Measurements from ENCODE around the gene TNFRSF14.
A peak's percentile ranks its signal among the peaks of the same experiment; 100 is the strongest.
"Not testable (repeated sequence)": the region's sequence is repeated elsewhere in the genome, so short reads cannot be mapped to it uniquely, and the experiment has no call there.

The TNFRSF14 gene

GRCh38 chr1:2538376-2538775 lies 17.8 kb upstream of the TNFRSF14 start:
- no peak for DNase-seq (ENCODE audit: low read depth in 3 of 3)

- no peak for DNase-seq (ENCODE audit: low read depth in 3 of 3)
These were observed 17.3 kb upstream of the TNFRSF14 start for GRCh38 chr1:2538872-2539271.

GRCh38 chr1:2539312-2539907 lies 16.8 kb upstream of the TNFRSF14 start:
- DNase-seq (ENCODE audit: low read depth in 3 of 3), result no peak

GRCh38 chr1:2540816-2541492 lies 15.2 kb upstream of the TNFRSF14 start:
- DNase-seq (ENCODE audit: low read depth in 3 of 3), result no peak

GRCh38 chr1:2541619-2542245 lies 14.4 kb upstream of the TNFRSF14 start:
- DNase-seq (ENCODE audit: low read depth in 3 of 3), result no peak

- no peak for DNase-seq (ENCODE audit: low read depth in 3 of 3)
These were observed 13.8 kb upstream of the TNFRSF14 start for GRCh38 chr1:2542246-2542915.

GRCh38 chr1:2543543-2544092 lies 12.6 kb upstream of the TNFRSF14 start:
- no peak for DNase-seq (ENCODE audit: low read depth in 3 of 3)

- DNase-seq (ENCODE audit: low read depth in 3 of 3), result no peak
These were observed 11.9 kb upstream of the TNFRSF14 start for GRCh38 chr1:2544093-2544874.

GRCh38 chr1:2544875-2545640 lies 11.1 kb upstream of the TNFRSF14 start:
- no peak for DNase-seq (ENCODE audit: low read depth in 3 of 3)

GRCh38 chr1:2545754-2546514 lies 10.2 kb upstream of the TNFRSF14 start:
- DNase-seq (ENCODE audit: low read depth in 3 of 3), result peak; percentile 71 to 84 (median 78)

- peak in 2 of 3 donors; percentile 78 to 79 for DNase-seq (ENCODE audit: low read depth in 3 of 3)
These were observed 9.5 kb upstream of the TNFRSF14 start for GRCh38 chr1:2546515-2547209.

- DNase-seq (ENCODE audit: low read depth in 3 of 3), result peak in 2 of 3 donors; percentile 57 to 59
These were observed 8.7 kb upstream of the TNFRSF14 start for GRCh38 chr1:2547210-2548067.

GRCh38 chr1:2548068-2548589 lies 8.0 kb upstream of the TNFRSF14 start:
- peak; percentile 74 to 86 (median 75) for DNase-seq (ENCODE audit: low read depth in 3 of 3)

- not testable (repeated sequence) for DNase-seq (ENCODE audit: low read depth in 3 of 3)
These were observed 6.7 kb upstream of the TNFRSF14 start for GRCh38 chr1:2549367-2550029.

- not testable (repeated sequence) for DNase-seq (ENCODE audit: low read depth in 3 of 3)
These were observed 5.8 kb upstream of the TNFRSF14 start for GRCh38 chr1:2550309-2550861.

- DNase-seq (ENCODE audit: low read depth in 3 of 3), result not testable (repeated sequence)
These were observed 4.6 kb upstream of the TNFRSF14 start for GRCh38 chr1:2551544-2551943.

- no peak for DNase-seq (ENCODE audit: low read depth in 3 of 3)
These were observed 4.0 kb upstream of the TNFRSF14 start for GRCh38 chr1:2552189-2552588.
